A549 (cell line): ENCODE data around the gene BNC2. TPM values are rescaled to one million over a fixed set of nuclear protein-coding genes. Genes with fewer than 3 reads are reported as not detected.

ENCODE experiments used
- ATAC-seq, 2 experiments: fragments of 200-7000 bp in 1 of 2; fragments of >200 bp in 1 of 2; cut with Nextera tagmentation in 1 of 2; cut with Tn5 transposase in 1 of 2; 3 replicates each; pipeline versions ENCODE4 v1.8.0 to v1.9.1; 2018 to 2020; ENCODE audit warnings: mild to moderate bottlenecking in 1 of 2, moderate library complexity in 1 of 2
- CTCF ChIA-PET: fragments of 300-600 bp; sonication (Branson Sonifier 250); formaldehyde crosslinking; extraction: SDS; loops from one replicate; lab custom pipeline; 2021; ENCODE audit warnings: antibody characterized with exemption, inconsistent platforms; lab: Yijun Ruan, JAX
- POLR2A ChIA-PET: fragments of 350-600 bp; formaldehyde crosslinking; extraction: SDS; loops from one replicate; lab custom pipeline; 2021; ENCODE audit warnings: antibody characterized with exemption, inconsistent platforms; lab: Yijun Ruan, JAX
- DNase-seq, 2 experiments: peaks; one replicate each; pipeline versions ENCODE4 v3.0.0 to v3.0.0-alpha.2; 2011 to 2016; ENCODE audit warnings: low read depth in 1 of 2, low spot score in 1 of 2
- FAIRE-seq: peaks from 2 replicates; lab custom pipeline; 2011; peaks lifted over from hg19 to GRCh38; lab: Jason Lieb, UNC
- H3K27ac ChIP-seq, 2 experiments: fragments of >200 bp; sonication (Bioruptor Twin); formaldehyde crosslinking; 3 replicates each; pipeline ENCODE4 v1.5.1; 2016 to 2017
- H3K4me1 ChIP-seq: fragments of >200 bp; sonication (Bioruptor Twin); formaldehyde crosslinking; 3 replicates; pipeline ENCODE4 v1.6.1; 2016
- H3K4me2 ChIP-seq: fragments of >200 bp; sonication (Bioruptor Twin); formaldehyde crosslinking; 3 replicates; pipeline ENCODE4 v1.6.1; 2016
- H3K4me3 ChIP-seq: fragments of >200 bp; sonication (Bioruptor Twin); formaldehyde crosslinking; 3 replicates; pipeline ENCODE4 v1.5.1; 2016
- H3K9me3 ChIP-seq: fragments of >200 bp; sonication (Bioruptor Twin); formaldehyde crosslinking; 3 replicates; pipeline ENCODE4 v1.6.1; 2016
- ATOH8 ChIP-seq: fragments of 250-450 bp; sonication (Bioruptor Pico); IDR thresholded peaks from 2 replicates; pipeline ENCODE4 v1.5.0; 2020; ENCODE audit warnings: low read depth, mild to moderate bottlenecking, moderate library complexity
- BCL3 ChIP-seq: fragments of >200 bp; sonication (Bioruptor Twin); formaldehyde crosslinking; IDR thresholded peaks from 3 replicates; pipeline ENCODE4 v1.6.1; 2016
- CBX2 ChIP-seq: fragments of 200-600 bp; sonication (generic); IDR thresholded peaks from 2 replicates; pipeline ENCODE4 v1.6.1; 2016; ENCODE audit warnings: low read depth, mild to moderate bottlenecking, borderline replicate concordance
- CEBPB ChIP-seq, 2 experiments: fragments of >200 bp in 1 of 2; sonication (Bioruptor Twin) in 1 of 2; formaldehyde crosslinking in 1 of 2; IDR thresholded peaks; 2 replicates each; pipeline ENCODE4 v1.6.1; 2012 to 2016
- CHD4 ChIP-seq: fragments of 200-600 bp; sonication (generic); IDR thresholded peaks from 2 replicates; pipeline ENCODE4 v1.6.1; 2016; ENCODE audit warnings: antibody characterized with exemption, mild to moderate bottlenecking, borderline replicate concordance
- E2F6 ChIP-seq: IDR thresholded peaks from 2 replicates; pipeline ENCODE4 v1.6.1; 2012; ENCODE audit warnings: low read depth, borderline replicate concordance
- ELK1 ChIP-seq: fragments of 150-350 bp; IDR thresholded peaks from 2 replicates; pipeline ENCODE4 v1.6.1; 2014; ENCODE audit warnings: low read depth, mild to moderate bottlenecking, low read length
- FOSB ChIP-seq: fragments of 250-450 bp; sonication (Bioruptor Pico); IDR thresholded peaks from 2 replicates; pipeline ENCODE4 v1.5.0; 2020; ENCODE audit warnings: mild to moderate bottlenecking, moderate library complexity
- FOSL2 ChIP-seq, 2 experiments: fragments of 450-650 bp in 1 of 2; fragments of >200 bp in 1 of 2; sonication (Bioruptor Twin) in 1 of 2; formaldehyde crosslinking; IDR thresholded peaks; 2 replicates each; pipeline versions ENCODE4 v1.5.0 to v1.6.1; 2016 to 2020; ENCODE audit warnings: mild to moderate bottlenecking in 1 of 2, moderate library complexity in 1 of 2
- HDAC2 ChIP-seq: fragments of 200-600 bp; sonication (generic); IDR thresholded peaks from 2 replicates; pipeline ENCODE4 v1.6.1; 2016
- HES2 ChIP-seq: fragments of >200 bp; sonication (Bioruptor Twin); formaldehyde crosslinking; IDR thresholded peaks from 2 replicates; pipeline ENCODE4 v1.6.1; 2016
- HEYL ChIP-seq: fragments of 250-450 bp; sonication (Bioruptor Pico); IDR thresholded peaks from 2 replicates; pipeline ENCODE4 v1.8.0; 2021; ENCODE audit warnings: mild to moderate bottlenecking, moderate library complexity
- HOXB13 ChIP-seq: fragments of 250-450 bp; sonication (Bioruptor Pico); IDR thresholded peaks from 2 replicates; pipeline ENCODE4 v1.5.0; 2020; ENCODE audit warnings: low read depth, mild to moderate bottlenecking, moderate library complexity
- HOXB5 ChIP-seq: fragments of 250-450 bp; sonication (Bioruptor Pico); IDR thresholded peaks from 2 replicates; pipeline ENCODE4 v1.5.0; 2020; ENCODE audit warnings: mild to moderate bottlenecking, moderate library complexity
- JUNB ChIP-seq: fragments of >200 bp; sonication (Bioruptor Twin); formaldehyde crosslinking; IDR thresholded peaks from 2 replicates; pipeline ENCODE4 v1.6.1; 2016
- KDM5A ChIP-seq: fragments of 200-600 bp; sonication (generic); IDR thresholded peaks from 2 replicates; pipeline ENCODE4 v1.6.1; 2016; ENCODE audit warnings: antibody characterized with exemption, mild to moderate bottlenecking
- MAX ChIP-seq: IDR thresholded peaks from 2 replicates; pipeline ENCODE4 v1.6.1; 2012
- MAZ ChIP-seq: fragments of 150-350 bp; IDR thresholded peaks from 2 replicates; pipeline ENCODE4 v1.6.1; 2014; ENCODE audit warnings: antibody characterized with exemption, low read depth, low read length, borderline replicate concordance
- NFE2L2 ChIP-seq: fragments of 150-350 bp; conservative IDR thresholded peaks from 2 replicates; pipeline ENCODE4 v1.6.1; 2014; ENCODE audit warnings: low read length
- NPAS2 ChIP-seq: fragments of 250-450 bp; sonication (Bioruptor Pico); IDR thresholded peaks from 2 replicates; pipeline ENCODE4 v1.8.0; 2022; ENCODE audit warnings: mild to moderate bottlenecking, moderate library complexity, borderline replicate concordance
- POLR2A ChIP-seq: IDR thresholded peaks from 2 replicates; pipeline ENCODE4 v1.6.1; 2012; ENCODE audit warnings: mild to moderate bottlenecking, low read length
- RAD21 ChIP-seq, 2 experiments: fragments of >200 bp in 1 of 2; sonication (Bioruptor Twin) in 1 of 2; formaldehyde crosslinking in 1 of 2; IDR thresholded peaks in 1 of 2; conservative IDR thresholded peaks in 1 of 2; 2 replicates in 1 of 2; 3 replicates in 1 of 2; pipeline ENCODE4 v1.6.1; 2012 to 2018; ENCODE audit warnings: inconsistent platforms in 1 of 2
- RARB ChIP-seq: fragments of 250-450 bp; sonication (Bioruptor Pico); IDR thresholded peaks from 2 replicates; pipeline ENCODE4 v1.8.0; 2021; ENCODE audit warnings: mild to moderate bottlenecking, moderate library complexity
- RFX5 ChIP-seq: fragments of 450-650 bp; IDR thresholded peaks from 2 replicates; pipeline ENCODE4 v1.7.1; 2014; ENCODE audit warnings: antibody characterized with exemption, mild to moderate bottlenecking, moderate library complexity
- RNF2 ChIP-seq: fragments of 200-600 bp; sonication (generic); IDR thresholded peaks from 2 replicates; pipeline ENCODE4 v1.6.1; 2016; ENCODE audit warnings: low read depth, mild to moderate bottlenecking, antibody characterized with exemption, moderate library complexity, borderline replicate concordance
- SMC3 ChIP-seq: fragments of >200 bp; sonication (Bioruptor Twin); formaldehyde crosslinking; IDR thresholded peaks from 3 replicates; pipeline ENCODE4 v1.6.1; 2018; ENCODE audit warnings: inconsistent platforms
- SREBF2 ChIP-seq: fragments of 450-650 bp; IDR thresholded peaks from 2 replicates; pipeline ENCODE4 v1.6.1; 2014; ENCODE audit warnings: mild to moderate bottlenecking, moderate library complexity
- TFCP2L1 ChIP-seq: fragments of 250-450 bp; sonication (Bioruptor Pico); IDR thresholded peaks from 2 replicates; pipeline ENCODE4 v1.5.0; 2021; ENCODE audit warnings: mild to moderate bottlenecking
- ZC3H11A ChIP-seq: fragments of 450-650 bp; IDR thresholded peaks from 2 replicates; pipeline ENCODE4 v1.6.1; 2014; ENCODE audit warnings: antibody characterized with exemption, mild to moderate bottlenecking
- ZFP36 ChIP-seq: fragments of 450-650 bp; IDR thresholded peaks from 2 replicates; pipeline ENCODE4 v1.6.1; 2014; ENCODE audit warnings: borderline replicate concordance; ENCODE audit not compliant: partially characterized antibody
- ZSCAN20 ChIP-seq: fragments of 250-450 bp; sonication (Bioruptor Pico); IDR thresholded peaks from 2 replicates; pipeline ENCODE4 v1.8.0; 2022; ENCODE audit warnings: mild to moderate bottlenecking, moderate library complexity
- WGBS: methylation state at CpG from one replicate; pipeline ENCODE4 v1.1.6; 2017; ENCODE audit errors: missing lambda C conversion rate; 5-methylcytosine and 5-hydroxymethylcytosine counted together
- polyA plus RNA-seq, 4 experiments: library from polyadenylated mRNA; depleted of rRNA in 3 of 4; stranded (reverse); fragments of >200 nt; fragmentation: RNase III in 1 of 4; extraction: RNeasy Plus Mini Kit Qiagen cat#74134 plus additional on column Dnase treatment in 1 of 4; gene quantifications; 2 replicates in 3 of 4; 3 replicates in 1 of 4; pipeline ENCODE4 v1.2.3, GENCODE V29; 2011 to 2017

The BNC2 gene
- polyA plus RNA-seq, 2 of the 4 experiments (the other 2 are of a cell fraction), result 6.2 to 7.5 TPM

GRCh38 chr9:16544842-16545241 is 325.6 kb downstream of the BNC2 start:
- 92% methylated on average over 1 of the region's 1 CpG for WGBS
- Histone ChIP-seq H3K27ac (no peak overlapping the region), H3K4me1 (peaks cover 10% of the 10 kb centered on the region; the same call in 2 of the 3 replicates), H3K9me3 (no peaks in the 10 kb centered on the region), H3K4me3 (no peak overlapping the region), H3K4me2 (no peak overlapping the region)
- CTCF ChIA-PET, result interaction anchor here (1.1 kb wide), 1 partner anchor 16 kb away, joined by 4 read pairs; no protein-coding TSS in a partner anchor
- no peak for FAIRE-seq
- no peak for ATAC-seq
- POLR2A ChIA-PET, result no interaction called here
- DNase-seq, result no peak
- no peak for TF ChIP-seq SREBF2
- TF ChIP-seq NPAS2 (CRISPR knock-in tag), result no peak
- no peak for TF ChIP-seq MAZ
- no peak for TF ChIP-seq RNF2
- TF ChIP-seq TFCP2L1, result no peak
- no peak for TF ChIP-seq JUNB
- TF ChIP-seq HOXB5, result no peak
- TF ChIP-seq NFE2L2, result no peak
- no peak for TF ChIP-seq HOXB13 (CRISPR knock-in tag)
- no peak for TF ChIP-seq ZC3H11A
- no peak for TF ChIP-seq RAD21 (conservative IDR thresholded peaks at IDR 0.05 in 1 of 2, IDR thresholded peaks at IDR 0.05 in 1 of 2)
- TF ChIP-seq KDM5A, result no peak
- TF ChIP-seq E2F6, result no peak
- no peak for TF ChIP-seq CBX2
- no peak for TF ChIP-seq ATOH8 (CRISPR knock-in tag)
- no peak for TF ChIP-seq HES2
- TF ChIP-seq POLR2A, result no peak

GRCh38 chr9:16543686-16544085 is 326.8 kb downstream of the BNC2 start:
- Histone ChIP-seq H3K4me2 (no peak overlapping the region), H3K9me3 (no peaks in the 10 kb centered on the region), H3K4me3 (no peak overlapping the region), H3K27ac (no peak overlapping the region; a peak in 1 of 6 replicates), H3K4me1 (peaks cover 10% of the 10 kb centered on the region; the same call in 2 of the 3 replicates)
- WGBS, result 89% methylated on average over 3 of the region's 3 CpGs
- TF ChIP-seq FOSB (CRISPR knock-in tag) (no peak), ZFP36 (no peak), RNF2 (no peak), SMC3 (no peak)
- POLR2A ChIA-PET, result no interaction called here
- no peak for DNase-seq
- FAIRE-seq, result no peak
- CTCF ChIA-PET, result interaction anchor here (1.0 to 1.2 kb wide), 2 partner anchors 17 to 192 kb away, joined by 3 to 4 read pairs; no protein-coding TSS in a partner anchor
- no peak for ATAC-seq

- DNase-seq (no peak), FAIRE-seq (no peak), ATAC-seq (no peak)
- CTCF ChIA-PET, result interaction anchor here (1.0 to 1.2 kb wide), 2 partner anchors 18 to 192 kb away, joined by 3 to 4 read pairs; no protein-coding TSS in a partner anchor
- Histone ChIP-seq H3K4me2 (no peak overlapping the region), H3K27ac (no peak overlapping the region), H3K9me3 (no peaks in the 10 kb centered on the region), H3K4me3 (no peak overlapping the region), H3K4me1 (peaks cover 10% of the 10 kb centered on the region; the same call in 2 of the 3 replicates)
- POLR2A ChIA-PET, result no interaction called here
- 95% methylated on average over 3 of the region's 3 CpGs for WGBS
- TF ChIP-seq HOXB13 (CRISPR knock-in tag), result no peak
- no peak for TF ChIP-seq RARB (CRISPR knock-in tag)
- no peak for TF ChIP-seq RFX5
- no peak for TF ChIP-seq ELK1
- TF ChIP-seq POLR2A, result no peak
- TF ChIP-seq MAX, result no peak
- no peak for TF ChIP-seq HEYL (CRISPR knock-in tag)
- TF ChIP-seq HDAC2, result no peak
- no peak for TF ChIP-seq CEBPB (IDR thresholded peaks at IDR 0.05)
- no peak for TF ChIP-seq FOSL2 (IDR thresholded peaks at IDR 0.05)
- TF ChIP-seq FOSL2 (CRISPR knock-in tag; IDR thresholded peaks at IDR 0.05), result no peak
- no peak for TF ChIP-seq BCL3
- TF ChIP-seq CHD4, result no peak
- no peak for TF ChIP-seq NFE2L2
- TF ChIP-seq ZSCAN20 (CRISPR knock-in tag), result no peak
- TF ChIP-seq HES2, result no peak
- no peak for TF ChIP-seq NPAS2 (CRISPR knock-in tag)
These were observed 327.2 kb downstream of the BNC2 start for GRCh38 chr9:16543225-16543624.
